ENCODE results near the gene UPK3A.

- TF ChIP-seq REST (IDR thresholded peaks at IDR 0.05; ENCODE audit: insufficient read depth in 1 of 2, low read depth in 2 of 2, low read length in 2 of 2) (no peak), POLR2AphosphoS5 (IDR thresholded peaks at IDR 0.05; ENCODE audit: low read depth, low read length) (no peak), TAF1 (IDR thresholded peaks at IDR 0.05; ENCODE audit: borderline replicate concordance, insufficient read depth, low read length) (no peak)
Observed at GRCh38 chr22:45317551-45318167, 32.9 kb downstream of the UPK3A start.

Measured in PFSK-1 (cell line).